Fibroblast of lung (primary cell): Measurements from ENCODE around the gene ERAS. TPM values are rescaled to one million over a fixed set of nuclear protein-coding genes. Genes with fewer than 3 reads are reported as not detected.
A peak's percentile ranks its signal among the peaks of the same experiment; 100 is the strongest.

Experiments used
- DNase-seq, 2 donors: peaks; one replicate each; pipeline versions ENCODE4 v3.0.0 to v3.0.0-alpha.2; 2010; ENCODE audit warnings: low read depth in 2 of 2
- H2AFZ ChIP-seq: 2 replicates; pipeline ENCODE4 v1.5.1; 2012; ENCODE audit warnings: low read length, control low read depth, inconsistent platforms
- H3K27ac ChIP-seq: 2 replicates; pipeline ENCODE4 v1.5.1; 2011; ENCODE audit warnings: low read length, control low read depth; ENCODE audit not compliant: insufficient read depth
- H3K27me3 ChIP-seq: 2 replicates; pipeline ENCODE4 v1.5.1; 2011; ENCODE audit warnings: mild to moderate bottlenecking, low read length; ENCODE audit not compliant: control insufficient read depth, insufficient read depth
- H3K36me3 ChIP-seq: 2 replicates; pipeline ENCODE4 v1.5.1; 2011; ENCODE audit warnings: low read length; ENCODE audit not compliant: control insufficient read depth, insufficient read depth
- H3K4me1 ChIP-seq: 2 replicates; pipeline ENCODE4 v1.5.1; 2011; ENCODE audit warnings: low read length; ENCODE audit not compliant: control insufficient read depth, insufficient read depth; ENCODE audit errors: extremely low read depth
- H3K4me2 ChIP-seq: 2 replicates; pipeline ENCODE4 v1.5.1; 2011; ENCODE audit warnings: low read length, control low read depth; ENCODE audit not compliant: insufficient read depth; ENCODE audit errors: extremely low read depth
- H3K4me3 ChIP-seq, 4 experiments: fragments of 200-600 bp in 1 of 4; sonication (generic) in 1 of 4; replicated peaks in 1 of 4; 2 replicates each; pipeline ENCODE4 v1.5.1; 2011 to 2016; ENCODE audit warnings: low read length in 4 of 4, low read depth in 3 of 4, mild to moderate bottlenecking in 3 of 4, control low read depth in 2 of 4, inconsistent platforms in 1 of 4, mixed read lengths in 1 of 4; ENCODE audit not compliant: insufficient read depth in 1 of 4; ENCODE audit errors: control extremely low read depth in 1 of 4
- H3K79me2 ChIP-seq: 2 replicates; pipeline ENCODE4 v1.5.1; 2012; ENCODE audit warnings: mild to moderate bottlenecking, low read length, inconsistent platforms; ENCODE audit not compliant: control insufficient read depth, insufficient read depth
- H3K9ac ChIP-seq: 2 replicates; pipeline ENCODE4 v1.5.1; 2011; ENCODE audit warnings: mild to moderate bottlenecking, low read length, control low read depth; ENCODE audit not compliant: insufficient read depth
- H3K9me3 ChIP-seq: 2 replicates; pipeline ENCODE4 v1.5.1; 2012; ENCODE audit warnings: low read depth, low read length; ENCODE audit not compliant: control insufficient read depth, insufficient read depth
- H4K20me1 ChIP-seq: 2 replicates; pipeline ENCODE4 v1.5.1; 2011; ENCODE audit warnings: low read length; ENCODE audit not compliant: control insufficient read depth, insufficient read depth; ENCODE audit errors: extremely low read depth
- CTCF ChIP-seq, 2 donors: IDR thresholded peaks in 1 of 2; conservative IDR thresholded peaks in 1 of 2; 1 replicate in 1 of 2; 2 replicates in 1 of 2; pipeline ENCODE4 v1.5.1; 2011 to 2012; ENCODE audit warnings: low read length in 2 of 2, control low read depth in 1 of 2, inconsistent platforms in 1 of 2, low read depth in 1 of 2, mild to moderate bottlenecking in 1 of 2
- EZH2 ChIP-seq: IDR thresholded peaks from 2 replicates; pipeline ENCODE4 v1.5.1; 2012; ENCODE audit warnings: low read length, control low read depth, mild to moderate bottlenecking; ENCODE audit errors: missing control alignments
- polyA plus RNA-seq, 2 donors: library from polyadenylated mRNA; depleted of rRNA in 1 of 2; stranded (reverse) in 1 of 2; unstranded in 1 of 2; fragments of >200 nt; gene quantifications; 2 replicates each; pipeline ENCODE4 v1.2.1, GENCODE V29; 2011 to 2012; ENCODE audit warnings: missing spikeins in 1 of 2
- total RNA-seq: library from RNA; depleted of rRNA; stranded (reverse); fragments of >200 nt; gene quantifications from 2 replicates; pipeline ENCODE4 v1.2.1, GENCODE V29; 2014

The ERAS gene
- total and polyA plus RNA-seq, 2 donors (not counting 1 experiment from before 2014, with no cell fraction given), result 0.05 TPM; not detected in 1

- H4K20me1 ChIP-seq, result no peaks in the 10 kb centered on the region
- H3K27me3 ChIP-seq, result no peaks in the 10 kb centered on the region
- no peaks in the 10 kb centered on the region for H3K4me1 ChIP-seq
- H3K9ac ChIP-seq, result peak within 1 kb of the TSS; percentile 79
- peak within 1 kb of the TSS; percentile 83 for H2AFZ ChIP-seq
- H3K36me3 ChIP-seq, result no peaks in the 10 kb centered on the region
- H3K4me3 ChIP-seq, result peak within 1 kb of the TSS; percentile 60 to 89 (median 72)
- peak; percentile 98 for DNase-seq
- H3K79me2 ChIP-seq, result no peaks in the 10 kb centered on the region
- H3K27ac ChIP-seq, result peak within 1 kb of the TSS; percentile 95
- TF ChIP-seq CTCF (conservative IDR thresholded peaks at IDR 0.05 in 1 of 2, IDR thresholded peaks at IDR 0.05 in 1 of 2; ENCODE audit: low read depth in 1 of 2, low read length in 2 of 2), result no peak
- TF ChIP-seq EZH2, result no peak
- H3K9me3 ChIP-seq, result no peaks in the 10 kb centered on the region
- H3K4me2 ChIP-seq, result peak within 1 kb of the TSS; percentile 98
Observed at GRCh38 chrX:48801280-48802088, 24.8 kb upstream of the ERAS start, which contains the start of gene HDAC6. HDAC6 (plus strand) TSS chrX:48802067; CDS start chrX:48802693, 626 bp downstream.

- TF ChIP-seq EZH2 (no peak), CTCF (conservative IDR thresholded peaks at IDR 0.05 in 1 of 2, IDR thresholded peaks at IDR 0.05 in 1 of 2; ENCODE audit: low read depth in 1 of 2, low read length in 2 of 2) (no peak)
- Histone ChIP-seq H3K4me3 (peak overlapping the region; percentile 57 to 74 (median 70)), H3K9ac (peak overlapping the region; percentile 77), H3K4me1 (no peaks in the 10 kb centered on the region), H3K36me3 (no peaks in the 10 kb centered on the region), H3K27ac (peak overlapping the region; percentile 95), H4K20me1 (no peaks in the 10 kb centered on the region), H3K4me2 (peak overlapping the region; percentile 11), H3K9me3 (no peaks in the 10 kb centered on the region), H3K27me3 (no peaks in the 10 kb centered on the region), H3K79me2 (no peaks in the 10 kb centered on the region), H2AFZ (no peak overlapping the region)
- DNase-seq, result peak; percentile 70 to 78
Observed at GRCh38 chrX:48802089-48802904, 24.0 kb upstream of the ERAS start.

- DNase-seq, result no peak
- no peak overlapping the region for H2AFZ ChIP-seq
- H3K4me1 ChIP-seq, result no peaks in the 10 kb centered on the region
- H3K9ac ChIP-seq, result no peak overlapping the region
- no peaks in the 10 kb centered on the region for H3K79me2 ChIP-seq
- H3K4me3 ChIP-seq, result peak overlapping the region; percentile 57 to 74 (median 70)
- H3K27me3 ChIP-seq, result no peaks in the 10 kb centered on the region
- no peaks in the 10 kb centered on the region for H3K9me3 ChIP-seq
- H3K4me2 ChIP-seq, result peak overlapping the region; percentile 15
- no peaks in the 10 kb centered on the region for H4K20me1 ChIP-seq
- H3K36me3 ChIP-seq, result no peaks in the 10 kb centered on the region
- H3K27ac ChIP-seq, result peak overlapping the region; percentile 95
- TF ChIP-seq EZH2 (no peak), CTCF (conservative IDR thresholded peaks at IDR 0.05 in 1 of 2, IDR thresholded peaks at IDR 0.05 in 1 of 2; ENCODE audit: low read depth in 1 of 2, low read length in 2 of 2) (no peak)
Observed at GRCh38 chrX:48802905-48803200, 23.5 kb upstream of the ERAS start.
